Measurements from ENCODE around the gene SMC1B.

- TF ChIP-seq CTCF (IDR thresholded peaks at IDR 0.05) (no peak), POLR2A (IDR thresholded peaks at IDR 0.05) (no peak), POLR2AphosphoS5 (IDR thresholded peaks at IDR 0.05) (no peak)
Observed at GRCh38 chr22:45459235-45459634, 45.8 kb upstream of the SMC1B start.

Measured in gastroesophageal sphincter (tissue), 3 donors.